CD14-positive monocyte (primary cell): ENCODE data around the gene CELSR3. TPM values are rescaled to one million over a fixed set of nuclear protein-coding genes. Genes with fewer than 3 reads are reported as not detected.

Experiments used
- DNase-seq, 3 donors: peaks; one replicate each; pipeline ENCODE4 v3.0.0-alpha.2; 2011 to 2022
- H2AFZ ChIP-seq: 2 replicates; pipeline ENCODE4 v1.6.0; 2012; ENCODE audit warnings: mild to moderate bottlenecking, low read depth, low read length, inconsistent platforms; ENCODE audit not compliant: insufficient read depth, poor library complexity, severe bottlenecking
- H3K27ac ChIP-seq, 2 donors: 1 replicate in 1 of 2; 2 replicates in 1 of 2; pipeline ENCODE4 v1.5.1; 2012 to 2013; ENCODE audit warnings: low read length in 2 of 2, control low read depth in 1 of 2, inconsistent platforms in 1 of 2, low read depth in 1 of 2, mild to moderate bottlenecking in 1 of 2
- H3K27me3 ChIP-seq, 2 donors: one replicate each; pipeline versions ENCODE4 v1.6.0 to v1.6.1; 2011 to 2013; ENCODE audit warnings: low read length in 2 of 2; ENCODE audit not compliant: control insufficient read depth in 2 of 2, insufficient read depth in 2 of 2
- H3K36me3 ChIP-seq, 2 donors: replicated peaks in 1 of 2; 1 replicate in 1 of 2; 2 replicates in 1 of 2; pipeline versions ENCODE4 v1.5.1 to v1.6.1; 2012 to 2013; ENCODE audit warnings: low read length in 2 of 2, control low read depth in 1 of 2, inconsistent platforms in 1 of 2, mild to moderate bottlenecking in 1 of 2; ENCODE audit not compliant: insufficient read depth in 2 of 2, control insufficient read depth in 1 of 2
- H3K4me1 ChIP-seq, 2 donors: 1 replicate in 1 of 2; 2 replicates in 1 of 2; pipeline versions ENCODE4 v1.5.1 to v1.6.1; 2012 to 2013; ENCODE audit warnings: low read length in 2 of 2, control low read depth in 1 of 2, inconsistent platforms in 1 of 2, mild to moderate bottlenecking in 1 of 2, moderate library complexity in 1 of 2; ENCODE audit not compliant: insufficient read depth in 2 of 2, control insufficient read depth in 1 of 2
- H3K4me2 ChIP-seq: replicated peaks from 2 replicates; pipeline ENCODE3; 2012; ENCODE audit warnings: low read length, moderate library complexity, mild to moderate bottlenecking; ENCODE audit not compliant: poor library complexity, severe bottlenecking; ENCODE audit errors: extremely low read depth
- H3K4me3 ChIP-seq, 3 experiments: fragments of 200-600 bp in 1 of 3; sonication (generic) in 1 of 3; replicated peaks in 1 of 3; 1 replicate in 2 of 3; 2 replicates in 1 of 3; pipeline ENCODE4 v1.5.1; 2011 to 2013; ENCODE audit warnings: low read length in 3 of 3, mild to moderate bottlenecking in 3 of 3, control low read depth in 2 of 3, low read depth in 2 of 3, inconsistent platforms in 1 of 3, moderate library complexity in 1 of 3
- H3K79me2 ChIP-seq: 2 replicates; pipeline ENCODE4 v1.6.0; 2012; ENCODE audit warnings: mild to moderate bottlenecking, control low read depth, inconsistent platforms, low read length, moderate library complexity; ENCODE audit not compliant: insufficient read depth
- H3K9ac ChIP-seq: 2 replicates; pipeline ENCODE4 v1.6.0; 2017; ENCODE audit warnings: low read length, mild to moderate bottlenecking; ENCODE audit not compliant: insufficient read depth, poor library complexity, severe bottlenecking
- H3K9me3 ChIP-seq, 2 donors: replicated peaks in 1 of 2; 1 replicate in 1 of 2; 2 replicates in 1 of 2; pipeline versions ENCODE4 v1.5.1 to v1.6.1; 2012 to 2013; ENCODE audit warnings: low read length in 2 of 2, control low read depth in 1 of 2; ENCODE audit not compliant: control insufficient read depth in 1 of 2, insufficient read depth in 1 of 2
- H4K20me1 ChIP-seq: 2 replicates; pipeline ENCODE4 v1.6.0; 2012; ENCODE audit warnings: mild to moderate bottlenecking, low read length, control low read depth, moderate library complexity; ENCODE audit not compliant: insufficient read depth
- H3K27ac Mint-ChIP-seq, 7 donors: one replicate each; pipeline ENCODE4 v1.8.0; 2020; ENCODE audit warnings: mild to moderate bottlenecking in 7 of 7, mixed read lengths in 7 of 7, moderate library complexity in 6 of 7, inconsistent platforms in 2 of 7
- H3K27me3 Mint-ChIP-seq, 3 donors: one replicate each; pipeline ENCODE4 v1.8.0; 2021 to 2022; ENCODE audit warnings: low read depth in 3 of 3, mild to moderate bottlenecking in 3 of 3, mixed read lengths in 3 of 3, moderate library complexity in 3 of 3, inconsistent platforms in 1 of 3
- H3K36me3 Mint-ChIP-seq, 2 donors: one replicate each; pipeline ENCODE4 v1.8.0; 2020; ENCODE audit warnings: mixed read lengths in 2 of 2, inconsistent platforms in 1 of 2, mild to moderate bottlenecking in 1 of 2
- H3K4me1 Mint-ChIP-seq: one replicate; pipeline ENCODE4 v1.8.0; 2020; ENCODE audit warnings: mild to moderate bottlenecking, mixed read lengths
- H3K4me3 Mint-ChIP-seq, 2 donors: one replicate each; pipeline ENCODE4 v1.8.0; 2020; ENCODE audit warnings: mild to moderate bottlenecking in 2 of 2, mixed read lengths in 2 of 2, moderate library complexity in 1 of 2
- H3K9me3 Mint-ChIP-seq, 7 donors: one replicate each; pipeline ENCODE4 v1.8.0; 2020 to 2022; ENCODE audit warnings: mixed read lengths in 7 of 7, mild to moderate bottlenecking in 6 of 7, moderate library complexity in 6 of 7, inconsistent platforms in 2 of 7
- CTCF ChIP-seq: fragments of 200-600 bp; IDR thresholded peaks from one replicate; pipeline ENCODE4 v1.8.0; 2022; ENCODE audit warnings: antibody characterized with exemption, mild to moderate bottlenecking
- WGBS: methylation state at CpG from one replicate; pipeline ENCODE4 v1.1.5; 2013; ENCODE audit warnings: missing lambda C conversion rate; ENCODE audit not compliant: insufficient coverage; 5-methylcytosine and 5-hydroxymethylcytosine counted together
- intact Hi-C, 2 donors: fragments of 100-400 bp; cut with micrococcal nuclease; formaldehyde crosslinking; loops; one replicate each; pipeline versions ENCODE4 v1.15.0 to v1.15.1; 2023
- polyA plus RNA-seq, 3 donors: library from polyadenylated mRNA; depleted of rRNA in 1 of 3; unstranded in 2 of 3; stranded (reverse) in 1 of 3; fragments of 300-500 nt in 2 of 3; fragments of >200 nt in 1 of 3; fragmentation: Illumina TruSeq in 2 of 3; gene quantifications; 1 replicate in 2 of 3; 2 replicates in 1 of 3; pipeline ENCODE4 v1.2.3, GENCODE V29; 2012 to 2021

The CELSR3 gene
- polyA plus RNA-seq, 3 donors = 0.95 TPM; not detected in 2

GRCh38 chr3:48594417-48595049 lies 68.2 kb downstream of the CELSR3 start:
- Histone ChIP-seq H3K36me3 (peaks cover 20 to 25% of the 10 kb centered on the region in 2 donors), H3K27me3 (peaks cover 6 to 38% of the 10 kb centered on the region in 2 donors), H3K9ac (no peak overlapping the region), H3K9me3 (no peaks in the 10 kb centered on the region), H3K4me2 (peak overlapping the region; percentile 36), H3K4me3 (peak overlapping the region in 1 of 3 experiments; percentile 17), H3K4me1 (peaks cover 6 to 14% of the 10 kb centered on the region in 2 donors), H3K27ac (no peak overlapping the region), H4K20me1 (peaks cover 16% of the 10 kb centered on the region), H3K79me2 (no peaks in the 10 kb centered on the region), H2AFZ (peak overlapping the region; percentile 46)
- Mint-ChIP-seq H3K27me3 (peaks cover 42 to 54% (median 49%) of the 10 kb centered on the region in 3 donors), H3K27ac (no peak overlapping the region), H3K36me3 (peaks cover 28 to 31% of the 10 kb centered on the region in 2 donors), H3K9me3 (peaks cover 0 to 6% (median 0%) of the 10 kb centered on the region in 7 donors), H3K4me1 (peaks cover 12% of the 10 kb centered on the region), H3K4me3 (peak overlapping the region in 1 of 2 donors; percentile 82)
- no peak for TF ChIP-seq CTCF
- no peak for DNase-seq
- intact Hi-C loops = no loop called here
- WGBS = 31% methylated on average over 39 of the region's 39 CpGs

- Histone ChIP-seq H3K4me2 (no peak overlapping the region), H3K27me3 (peaks cover 6 to 47% of the 10 kb centered on the region in 2 donors), H4K20me1 (peaks cover 14% of the 10 kb centered on the region), H3K9me3 (no peaks in the 10 kb centered on the region), H3K4me3 (no peak overlapping the region), H3K9ac (no peak overlapping the region), H3K27ac (no peak overlapping the region), H3K36me3 (peaks cover 9 to 13% of the 10 kb centered on the region in 2 donors), H2AFZ (no peak overlapping the region), H3K79me2 (no peaks in the 10 kb centered on the region), H3K4me1 (peaks cover 6 to 14% of the 10 kb centered on the region in 2 donors)
- Mint-ChIP-seq H3K27me3 (peaks cover 47 to 62% (median 57%) of the 10 kb centered on the region in 3 donors), H3K27ac (no peak overlapping the region), H3K36me3 (peaks cover 16 to 20% of the 10 kb centered on the region in 2 donors), H3K4me3 (no peak overlapping the region), H3K9me3 (peaks cover 0 to 6% (median 3%) of the 10 kb centered on the region in 7 donors), H3K4me1 (peaks cover 12% of the 10 kb centered on the region)
- 93% methylated on average over 8 of the region's 9 CpGs for WGBS
- DNase-seq = no peak
- no peak for TF ChIP-seq CTCF
- intact Hi-C loops = no loop called here
Observed at GRCh38 chr3:48593337-48593736, 69.3 kb downstream of the CELSR3 start.
